ENCODE measurements around the gene VAT1.
"Not testable (repeated sequence)": the region's sequence is repeated elsewhere in the genome, so short reads cannot be mapped to it uniquely, and the experiment has no call there.

Gene VAT1

DNA sequence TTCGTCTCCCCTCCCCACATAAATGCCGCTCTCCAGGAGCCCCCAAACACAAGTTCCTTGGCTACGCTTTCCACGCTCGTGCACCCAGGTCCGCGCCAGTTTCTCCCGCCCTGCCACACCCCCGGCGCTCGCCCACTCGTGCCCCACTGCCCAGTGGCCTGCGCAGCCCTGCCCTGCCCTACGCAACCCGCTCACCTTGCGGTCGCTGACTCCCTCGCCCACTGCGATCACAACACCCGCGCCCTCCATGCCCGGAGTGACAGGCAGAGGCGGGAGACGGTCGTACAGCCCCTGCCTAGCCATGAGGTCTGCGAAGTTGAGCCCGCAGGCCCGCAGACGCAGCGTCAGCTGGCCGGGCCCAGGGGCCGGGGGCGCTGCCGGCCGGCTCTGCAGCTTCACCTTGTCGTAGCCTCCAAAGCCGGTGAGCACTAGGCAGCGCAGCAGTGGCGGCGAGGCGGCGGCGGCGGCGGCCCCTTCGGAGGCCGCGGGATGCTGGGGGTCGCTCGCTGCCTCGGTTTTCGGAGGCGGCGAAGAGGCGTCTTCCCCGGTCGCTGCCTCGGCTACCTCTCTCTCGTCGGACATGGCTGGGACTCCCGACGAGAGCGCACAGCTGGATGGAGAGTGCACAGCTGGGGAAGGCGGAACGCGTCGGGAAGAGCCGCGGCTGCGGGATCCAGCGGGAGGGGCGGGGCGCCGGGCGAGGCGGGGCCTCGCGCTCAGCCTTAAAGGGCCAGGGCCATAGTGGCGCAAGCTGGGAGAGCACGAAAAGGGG, at the start of gene VAT1:
VAT1 (minus strand) TSS at position 645 of the 772 bp plus-strand sequence; CDS start at position 582, 63 bp downstream.
- peak; percentile 66 for DNase-seq

DNA sequence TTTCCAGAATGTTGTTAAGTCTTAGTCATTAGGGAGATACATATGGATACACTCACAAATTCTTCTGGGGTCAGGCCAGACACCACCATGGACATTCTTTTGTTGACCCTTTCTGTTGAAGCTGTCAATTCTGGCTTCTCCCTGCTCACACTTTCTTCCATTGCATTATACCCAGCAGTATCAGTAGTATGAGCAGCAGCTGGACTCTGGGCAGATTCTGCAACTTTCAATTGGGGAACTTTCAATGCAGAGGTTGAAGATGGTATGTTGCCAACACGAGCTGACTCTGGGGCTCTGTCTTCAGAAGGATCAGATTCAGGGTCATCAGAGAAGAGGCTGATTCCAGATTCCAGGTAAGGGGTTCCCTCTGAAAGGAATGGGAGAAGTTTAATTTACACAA, 48.7 kb upstream of the VAT1 start:
- no peak for DNase-seq

DNA sequence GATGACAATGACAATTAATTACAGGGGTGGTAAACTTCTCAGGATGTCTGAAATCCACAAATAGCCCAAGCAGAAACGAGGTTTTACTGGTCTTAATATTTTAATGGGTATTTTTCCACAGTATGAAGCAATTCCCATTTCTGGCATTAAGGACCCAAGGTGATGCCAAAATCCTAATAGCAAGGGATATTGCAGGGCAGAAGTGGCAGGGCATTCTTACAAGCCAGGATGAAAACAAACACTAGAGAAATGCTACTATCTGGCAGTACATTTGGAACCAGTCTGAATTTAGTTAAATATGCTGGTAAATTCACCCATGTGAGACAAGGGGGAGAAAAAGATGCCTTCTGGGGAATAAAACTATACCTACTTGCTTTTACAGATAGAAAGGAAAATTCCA, 48.1 kb upstream of the VAT1 start:
- DNase-seq = no peak

DNA sequence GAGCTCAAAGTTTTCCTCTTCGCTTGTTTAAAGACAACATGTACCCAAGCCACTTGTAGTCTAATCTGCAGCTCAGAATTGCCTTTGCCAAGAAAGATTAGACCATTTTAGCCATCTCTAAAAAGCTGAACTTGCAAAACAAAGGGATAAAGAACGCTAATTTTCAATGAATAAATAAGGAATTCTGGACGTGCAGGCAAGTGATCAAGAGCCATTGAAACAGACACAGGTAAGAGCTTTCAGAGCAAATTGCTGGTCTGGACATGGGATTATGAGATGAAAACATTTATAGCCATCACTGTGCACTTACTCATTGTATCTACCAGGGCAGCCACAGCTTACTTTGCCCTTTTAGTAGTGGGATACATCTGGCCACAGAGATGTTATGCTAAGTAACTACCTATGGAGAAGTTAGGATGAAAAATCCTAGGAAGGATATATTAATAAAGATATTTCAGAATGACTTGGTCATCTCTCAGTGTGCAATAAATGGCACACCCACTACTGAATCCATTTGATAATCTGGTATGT, 47.2 kb upstream of the VAT1 start:
- DNase-seq = no peak

DNA sequence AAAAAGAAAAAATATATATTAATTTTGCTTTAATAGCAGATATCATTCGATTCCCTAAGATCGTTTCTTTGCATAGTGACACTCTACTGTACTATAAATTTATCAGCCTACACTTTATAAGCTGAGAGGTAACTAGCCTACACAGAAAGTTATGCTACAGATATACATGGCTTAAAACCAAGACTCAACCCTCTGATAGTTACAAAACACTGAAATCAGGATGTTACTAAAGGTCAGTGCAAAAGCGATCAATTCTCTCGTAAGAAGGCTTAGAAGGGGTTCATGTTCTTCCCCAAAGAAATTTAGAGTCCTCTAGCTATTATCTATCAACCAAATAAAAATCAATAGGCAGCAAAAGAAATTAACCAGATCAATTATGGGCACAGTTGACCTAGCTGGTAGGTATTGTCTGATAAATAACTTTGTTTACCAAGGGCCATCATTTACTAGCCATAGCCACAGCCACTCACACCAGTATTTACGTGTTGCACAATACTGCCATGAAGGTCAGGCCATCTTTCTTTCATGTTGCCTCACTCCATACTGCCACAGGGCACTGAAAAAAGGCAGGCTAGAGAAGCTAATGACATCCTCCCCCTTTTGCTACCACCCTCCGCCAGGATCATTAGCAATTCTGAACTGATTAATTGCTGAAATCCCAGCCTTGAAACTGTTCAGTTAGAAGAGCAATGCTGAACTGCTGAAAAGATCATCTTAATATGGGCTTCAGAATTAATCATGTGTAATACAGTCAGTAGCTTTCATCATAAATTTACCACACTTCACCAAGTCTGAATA, 46.6 kb upstream of the VAT1 start:
- no peak for DNase-seq

DNA sequence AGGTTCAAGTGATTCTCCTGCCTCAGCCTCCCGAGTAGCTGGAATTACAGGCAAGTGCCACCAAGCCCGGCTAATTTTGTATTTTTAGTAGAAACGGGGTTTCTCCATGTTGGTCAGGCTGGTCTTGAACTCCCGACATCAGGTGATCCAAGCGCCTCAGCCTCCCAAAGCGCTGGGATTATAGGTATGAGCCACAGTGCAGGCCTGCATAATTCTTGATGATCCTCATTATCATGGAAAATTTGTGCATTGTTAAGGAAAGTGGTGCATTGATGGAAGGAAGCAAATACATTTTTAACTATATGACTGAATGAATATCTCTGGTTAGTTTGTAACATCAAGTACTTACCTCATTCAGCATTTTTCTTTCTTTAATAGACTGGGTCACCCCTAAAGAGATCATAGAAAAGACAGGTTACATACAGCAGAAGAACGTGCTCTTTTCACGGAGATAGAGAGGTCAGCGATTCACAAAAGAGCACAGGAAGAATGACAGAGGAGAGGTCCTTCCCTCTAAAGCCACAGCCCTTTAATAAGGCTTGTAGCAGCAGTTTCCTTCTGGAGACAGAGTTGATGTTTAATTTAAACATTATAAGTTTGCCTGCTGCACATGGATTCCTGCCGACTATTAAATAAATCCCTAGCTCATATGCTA, 40.9 kb upstream of the VAT1 start:
- DNase-seq = no peak

DNA sequence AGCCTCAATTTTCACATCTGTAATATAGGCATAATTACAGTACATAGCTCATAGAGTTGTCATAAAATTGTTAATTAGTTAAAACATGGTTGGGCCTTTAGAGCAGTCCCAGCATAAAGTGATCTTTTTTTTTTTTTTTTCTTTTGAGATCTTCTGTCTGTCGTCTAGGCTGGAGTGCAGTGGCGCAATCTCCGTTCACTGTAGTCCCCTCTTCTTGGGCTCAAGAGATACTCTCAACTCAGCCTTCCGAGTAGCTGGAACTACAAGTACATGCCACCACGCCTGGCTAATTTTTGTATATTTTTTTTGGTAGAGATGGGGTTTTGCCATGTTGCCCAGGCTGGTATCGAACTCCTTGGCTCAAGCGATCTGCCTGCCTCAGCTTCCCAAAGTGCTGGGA, 33.9 kb upstream of the VAT1 start:
- no peak for DNase-seq

DNA sequence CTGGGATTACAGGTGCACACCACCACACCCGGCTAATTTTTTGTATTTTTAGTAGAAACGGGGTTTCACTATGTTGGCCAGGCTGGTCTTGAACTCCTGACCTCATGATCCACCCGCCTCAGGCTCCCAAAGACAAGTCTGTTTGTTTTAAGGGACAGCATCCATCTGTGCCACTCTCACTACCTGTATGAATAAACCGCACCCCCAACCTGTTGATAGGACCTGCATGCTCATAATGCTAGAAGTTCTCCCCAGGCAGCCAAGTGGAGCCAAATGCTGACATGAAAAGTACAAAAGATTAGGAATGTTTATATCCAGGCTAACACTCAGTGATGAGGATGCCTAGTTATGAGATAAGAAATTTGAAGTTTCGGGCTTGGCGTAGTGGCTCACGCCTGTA, 30.8 kb upstream of the VAT1 start:
- not testable (repeated sequence) for DNase-seq

DNA sequence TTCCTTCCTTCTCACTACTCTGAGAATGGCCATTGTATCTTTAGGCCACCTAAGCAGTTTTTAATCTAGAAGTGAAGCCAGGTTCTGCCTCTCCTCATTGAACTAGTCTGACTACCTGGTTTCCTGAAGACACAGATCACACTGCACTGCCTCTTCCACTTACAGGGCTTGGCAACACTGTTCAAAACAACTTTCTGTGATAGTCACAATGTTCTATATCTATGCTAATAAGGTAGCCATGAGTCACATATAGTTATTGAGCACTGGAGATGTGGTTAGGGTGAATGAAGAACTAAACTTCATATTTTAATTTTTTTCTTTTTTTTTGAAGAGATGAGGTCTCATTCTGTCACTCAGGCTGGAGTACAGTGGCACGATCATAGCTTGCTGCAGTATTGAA, 29.8 kb upstream of the VAT1 start:
- no peak for DNase-seq

DNA sequence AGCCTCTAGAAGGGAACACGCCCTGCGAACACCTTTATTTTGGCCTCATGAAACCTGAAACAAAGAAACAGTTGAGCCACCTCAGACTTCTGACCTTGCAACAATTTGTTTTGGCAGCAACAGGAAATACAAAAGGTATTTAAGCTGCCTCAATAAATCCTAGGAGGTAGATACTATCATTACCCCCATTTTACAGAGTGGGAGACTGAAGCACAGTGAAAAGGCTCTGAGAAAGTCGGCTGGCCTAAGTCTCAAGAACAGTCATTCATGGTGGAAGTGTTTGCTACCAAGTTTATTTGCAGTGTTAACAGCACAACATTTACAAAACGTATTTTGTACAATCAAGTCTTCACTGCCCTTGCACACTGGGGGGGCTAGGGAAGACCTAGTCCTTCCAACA, 21.8 kb upstream of the VAT1 start:
- no peak for DNase-seq

DNA sequence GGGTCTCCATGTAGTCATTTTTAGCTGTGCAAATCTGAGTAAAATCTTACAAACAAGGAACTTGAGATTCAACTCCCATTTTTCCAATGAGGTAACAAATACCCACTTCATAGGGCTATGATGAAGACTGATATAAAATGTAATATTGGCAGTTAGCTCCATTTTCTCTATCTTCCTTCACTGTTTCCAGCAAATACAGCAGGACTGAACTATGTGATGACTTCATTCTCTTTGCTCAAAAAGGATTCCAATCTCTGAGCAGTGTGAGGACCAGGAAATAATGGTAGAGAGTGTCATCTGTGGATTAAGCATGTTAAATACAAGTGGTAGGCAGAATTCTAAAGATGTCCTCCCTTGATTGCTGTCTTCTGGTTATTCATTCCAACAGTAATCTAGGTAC, 21.1 kb upstream of the VAT1 start:
- no peak for DNase-seq

DNA sequence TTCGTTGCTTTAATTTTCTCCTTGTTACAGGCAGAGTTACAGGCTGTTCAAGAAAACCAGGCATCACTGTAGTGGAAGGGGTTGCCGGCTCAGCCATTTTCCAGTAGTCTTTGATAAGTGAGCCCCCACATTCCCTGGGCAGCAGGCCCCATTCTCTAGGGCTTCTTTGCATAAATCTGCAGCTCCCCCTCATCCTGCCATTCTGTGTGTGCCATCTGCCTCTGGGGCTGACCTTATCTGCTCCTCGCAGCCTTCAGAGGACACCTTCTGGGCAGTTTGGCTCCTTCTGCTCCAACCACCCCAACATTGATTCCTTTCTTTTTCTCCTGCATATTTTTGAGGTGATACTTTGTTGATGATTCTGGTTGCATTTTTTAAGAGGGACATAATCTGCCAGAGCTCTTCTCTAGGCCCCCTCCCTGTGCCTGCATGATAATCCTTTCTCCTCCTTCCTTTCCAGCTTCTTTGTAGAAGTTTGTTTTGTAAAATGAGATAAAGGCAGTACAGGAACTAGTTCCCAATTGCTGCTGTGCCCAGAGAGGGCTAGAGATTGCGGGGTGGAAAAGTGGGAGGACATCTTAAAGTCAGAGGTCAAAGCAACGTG, 19.9 kb upstream of the VAT1 start:
- DNase-seq = no peak

DNA sequence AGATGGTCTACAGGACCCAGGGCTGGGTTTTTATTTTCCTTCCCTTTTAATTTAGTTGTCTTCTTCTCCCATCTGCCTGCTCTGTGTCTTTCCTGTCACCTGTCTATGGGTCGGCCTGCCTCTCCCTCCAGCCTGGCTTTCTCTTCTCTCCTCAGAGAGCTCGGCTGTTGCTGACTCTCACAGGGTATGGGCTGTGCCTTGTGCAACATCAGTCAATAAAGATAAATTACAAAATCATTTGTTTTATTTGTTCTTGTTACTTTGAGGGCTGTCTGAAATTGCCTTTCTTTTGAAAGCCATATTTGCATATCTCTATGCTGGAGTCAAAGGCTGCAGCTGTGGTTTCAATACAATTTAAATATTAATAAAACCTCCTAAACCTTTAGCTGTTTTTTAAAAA, 18.5 kb upstream of the VAT1 start:
- DNase-seq = no peak

DNA sequence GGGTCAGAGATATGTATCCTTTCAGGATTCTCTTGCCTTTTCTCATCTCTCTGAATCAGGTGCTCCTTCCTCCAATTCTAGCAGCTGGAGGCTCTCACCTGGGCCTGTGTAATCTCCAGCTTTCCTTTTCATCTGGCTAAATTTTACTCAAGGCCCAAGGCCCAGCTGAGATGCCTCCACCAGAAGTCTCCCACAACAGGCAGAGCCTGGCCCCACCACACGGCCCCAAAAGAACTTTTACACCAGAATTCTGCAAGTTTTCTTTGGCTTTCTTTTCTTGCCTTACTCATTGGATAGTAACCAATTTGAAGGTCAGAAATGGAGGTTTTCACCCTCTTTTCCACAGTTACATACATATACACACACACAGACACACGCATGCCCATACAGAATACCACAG, 17.5 kb upstream of the VAT1 start:
- no peak for DNase-seq

DNA sequence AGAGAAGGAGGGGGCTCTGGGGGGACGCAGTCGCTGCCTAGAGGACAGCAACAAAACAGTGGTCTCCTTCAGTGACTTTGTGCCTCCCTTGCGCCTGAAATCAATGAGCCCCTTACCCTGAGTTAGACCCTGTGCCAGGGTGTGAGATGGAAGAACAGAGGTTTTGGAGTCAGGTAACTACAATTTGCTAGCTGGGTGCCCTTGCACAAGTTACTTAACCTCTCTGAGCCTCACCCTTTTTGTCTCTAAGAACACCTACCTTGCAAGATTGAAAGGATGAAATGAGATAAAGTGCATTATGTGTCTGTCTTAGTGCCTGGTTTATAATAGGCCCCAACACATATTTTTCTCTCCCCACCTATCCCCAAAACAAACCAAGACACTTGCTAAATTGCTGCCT, 12.7 kb upstream of the VAT1 start:
- DNase-seq = no peak

DNA sequence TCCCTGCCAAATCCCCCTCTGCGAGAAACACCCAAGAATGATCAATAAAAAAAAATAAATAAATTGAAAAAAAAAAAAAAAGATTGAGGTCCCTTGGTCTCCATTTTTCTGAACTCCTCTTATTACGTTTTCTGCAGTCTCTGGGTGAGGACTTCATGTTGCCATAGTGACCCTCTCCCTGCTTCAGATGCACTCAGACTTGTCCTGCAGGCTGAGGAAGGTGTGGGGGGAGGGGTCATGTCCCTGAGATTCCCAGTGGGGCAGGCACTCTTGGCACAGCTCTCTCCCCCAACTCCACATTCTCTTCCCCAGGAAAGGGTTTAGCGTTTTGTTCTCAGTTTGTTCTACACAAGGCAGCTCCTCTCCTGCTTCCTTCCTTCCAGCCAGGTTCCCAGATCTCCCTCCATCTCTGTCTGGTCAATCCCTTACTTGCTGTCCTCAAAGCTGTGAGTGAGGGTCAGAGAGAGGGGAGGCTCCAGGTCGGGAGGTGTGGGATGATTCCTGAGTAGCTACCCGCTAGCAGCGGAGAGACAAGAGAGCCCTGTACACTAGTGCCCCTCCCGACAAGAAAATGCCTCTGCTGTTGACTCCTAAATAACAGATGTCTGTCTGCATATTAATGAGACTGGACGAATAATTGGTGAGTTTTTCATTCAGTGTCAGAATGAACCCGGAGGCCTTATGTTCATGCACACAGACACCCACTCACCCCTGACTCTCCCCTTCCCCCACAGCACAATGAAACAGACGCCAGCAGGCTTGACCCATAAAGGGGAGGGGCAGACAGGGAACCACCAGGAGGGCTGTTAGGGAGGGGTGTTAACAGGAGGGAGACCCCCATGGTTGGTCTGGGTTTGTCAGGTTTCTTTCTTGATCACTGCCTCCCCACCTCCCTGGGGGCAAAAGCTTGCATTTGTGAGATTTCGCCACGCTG, 12.0 kb upstream of the VAT1 start:
- DNase-seq = no peak

DNA sequence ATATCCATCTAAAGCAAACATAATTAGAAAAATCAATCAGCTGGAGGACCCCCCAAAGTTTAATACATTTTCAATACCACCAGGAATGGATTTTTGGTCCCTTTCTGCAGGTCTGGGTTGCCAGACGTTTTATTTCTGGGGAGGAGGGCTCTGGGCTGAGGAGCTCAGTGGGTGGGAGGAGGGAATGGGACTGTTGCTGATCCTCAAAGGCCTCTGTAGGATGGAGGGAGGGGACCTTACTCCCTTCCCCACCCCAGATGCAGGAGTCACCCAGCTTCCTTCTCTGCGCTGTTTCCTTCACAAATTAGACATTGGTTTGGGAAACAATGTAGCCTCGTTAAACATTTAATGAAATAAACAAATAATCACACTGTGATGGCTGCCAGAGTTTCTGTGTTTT, 9.5 kb upstream of the VAT1 start:
- DNase-seq = no peak

DNA sequence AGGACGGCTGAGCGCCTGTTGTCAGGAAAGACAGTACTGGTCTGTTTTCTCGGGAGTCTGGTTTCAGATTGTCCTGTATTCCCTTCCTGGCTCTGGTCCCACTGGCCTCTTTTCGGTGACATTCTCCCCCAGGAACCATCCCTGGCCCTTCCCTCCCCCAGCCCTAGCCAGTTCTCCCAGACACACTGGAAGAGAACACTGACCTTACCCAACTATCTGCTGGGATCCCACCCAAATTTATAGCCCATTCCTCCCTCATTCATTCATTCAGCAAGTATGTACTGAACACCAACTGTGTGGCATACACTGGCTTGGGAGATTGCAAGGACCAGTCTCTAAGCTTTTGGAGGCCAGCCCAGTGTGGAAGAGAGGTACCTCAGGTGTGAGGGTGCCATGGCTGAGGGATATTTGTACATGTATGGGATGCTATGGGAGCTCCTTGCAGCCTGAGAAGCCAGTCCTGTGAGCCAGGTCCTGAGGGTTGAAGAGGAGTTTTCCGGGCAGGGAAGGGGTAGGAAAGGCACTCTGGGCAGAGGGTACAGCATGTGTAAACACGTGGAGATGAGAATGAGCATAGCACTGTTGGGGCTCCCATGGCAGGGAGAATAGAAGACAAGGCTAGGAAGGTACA, 8.1 kb upstream of the VAT1 start:
- no peak for DNase-seq

DNA sequence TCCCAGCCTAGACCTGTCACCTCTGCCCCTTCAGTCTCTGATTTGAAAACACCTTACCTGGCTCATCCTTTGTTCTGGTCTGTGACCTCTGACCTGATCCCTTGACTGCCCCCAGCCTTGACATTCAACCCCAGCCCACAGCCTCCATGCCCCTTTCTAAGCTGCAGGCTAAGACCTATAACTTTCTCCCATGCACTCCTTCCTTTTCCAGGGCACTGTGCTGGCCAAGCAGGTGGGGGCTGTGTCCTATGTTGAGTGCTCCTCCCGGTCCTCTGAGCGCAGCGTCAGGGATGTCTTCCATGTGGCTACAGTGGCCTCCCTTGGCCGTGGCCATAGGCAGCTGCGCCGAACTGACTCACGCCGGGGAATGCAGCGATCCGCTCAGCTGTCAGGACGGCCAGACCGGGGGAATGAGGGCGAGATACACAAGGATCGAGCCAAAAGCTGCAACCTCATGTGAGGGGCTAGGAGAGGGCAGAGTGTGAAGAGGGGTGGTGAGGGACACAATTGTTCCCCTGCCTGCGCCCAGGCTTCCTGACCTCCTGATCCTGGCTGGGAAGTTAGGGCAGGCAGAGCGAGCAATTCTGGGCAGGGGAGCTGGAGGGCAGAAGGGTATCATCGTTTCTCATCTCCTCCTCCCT, 6.2 kb upstream of the VAT1 start:
- DNase-seq = no peak

DNA sequence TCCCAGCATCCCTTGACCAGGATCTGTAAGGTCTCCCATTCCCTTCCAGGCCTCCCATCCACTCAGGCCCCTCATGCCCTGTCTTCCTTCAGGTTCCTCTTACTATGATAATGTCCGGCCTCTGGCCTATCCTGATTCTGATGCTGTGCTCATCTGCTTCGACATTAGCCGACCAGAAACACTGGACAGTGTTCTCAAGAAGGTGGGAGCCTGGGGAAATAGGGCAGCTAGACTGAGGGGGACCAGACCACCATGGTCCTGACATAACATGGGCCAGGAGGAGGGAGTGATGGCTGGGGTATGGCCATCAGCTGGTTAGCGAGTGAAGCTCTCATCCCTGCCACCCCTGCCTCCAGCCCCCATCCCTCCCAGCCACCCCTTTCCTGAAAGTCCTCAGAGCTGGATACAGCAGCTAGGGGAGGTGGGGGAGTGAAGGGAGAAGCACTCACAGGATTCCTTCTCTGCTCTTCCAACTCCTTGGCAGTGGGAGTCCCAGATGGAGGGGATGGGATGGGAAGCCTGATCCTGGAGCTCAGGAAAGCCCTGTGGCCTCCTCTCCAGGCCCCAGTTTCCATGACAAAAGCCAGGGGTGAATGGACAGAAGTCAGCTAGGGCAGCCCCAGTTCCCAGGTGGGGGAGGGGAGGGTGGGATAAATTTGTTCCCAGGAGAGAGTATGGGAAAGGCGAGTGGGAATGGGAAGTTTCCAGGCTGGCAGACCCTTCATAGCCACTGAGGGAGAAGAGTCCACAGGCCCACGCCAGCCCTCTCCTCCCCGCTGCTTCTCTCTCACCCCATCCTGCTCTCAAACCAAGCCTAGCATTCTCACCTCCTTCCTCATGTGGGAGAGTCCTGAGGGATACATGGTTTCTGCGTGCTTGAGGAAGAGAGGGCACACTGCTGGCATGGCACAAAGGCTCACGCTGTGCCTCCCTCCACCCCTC, 5.2 kb upstream of the VAT1 start:
- DNase-seq = no peak
